ENCODE data around the gene PSMG4. TPM values are rescaled to one million over a fixed set of nuclear protein-coding genes. Genes with fewer than 3 reads are reported as not detected.

The PSMG4 gene
- total and polyA plus RNA-seq, 9 of the 15 experiments (the other 6 are each of a cell fraction or from before 2014, with no cell fraction given) = 12.9 to 185 (median 52.0) TPM

DNA sequence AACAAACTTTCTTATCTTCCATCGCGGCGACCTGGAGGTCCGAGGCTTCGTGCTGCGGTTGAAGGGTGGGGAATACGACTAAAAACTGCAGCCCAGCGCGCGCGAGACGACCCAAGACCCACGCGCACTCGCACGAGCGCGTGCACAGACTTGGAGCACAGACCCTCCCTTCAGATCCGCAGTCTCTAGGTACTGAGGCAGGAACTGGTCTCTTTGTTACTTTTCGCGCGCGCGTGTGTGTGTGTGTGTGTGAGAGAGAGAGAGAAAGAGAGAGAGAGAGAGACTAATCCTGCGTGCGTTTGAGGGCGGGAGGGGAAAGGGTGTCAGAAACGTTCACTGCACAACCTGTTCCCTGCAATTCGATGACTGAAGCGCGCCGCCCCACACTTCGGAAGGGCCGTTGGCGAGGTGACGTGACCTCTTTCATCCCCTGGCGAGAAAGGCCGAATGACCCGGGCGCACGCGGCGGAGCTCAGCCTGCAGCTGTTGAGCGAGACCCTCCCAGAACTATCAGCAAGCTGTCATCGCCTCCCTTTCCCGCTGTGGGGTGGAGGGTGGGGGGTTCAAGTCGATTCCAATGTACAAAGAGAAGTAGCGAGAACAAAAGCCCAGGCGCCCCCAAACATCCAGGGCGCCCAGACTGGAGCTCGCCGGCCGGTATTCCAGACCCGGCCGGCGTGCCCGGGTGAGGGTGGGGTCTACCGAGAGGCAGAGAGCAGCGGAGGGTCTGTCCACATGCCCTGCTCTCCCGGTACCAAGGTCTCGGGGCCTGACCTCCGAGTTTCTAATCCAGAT lies 29.8 kb upstream of the PSMG4 start (continued):
- TF ChIP-seq, protein P1, sequence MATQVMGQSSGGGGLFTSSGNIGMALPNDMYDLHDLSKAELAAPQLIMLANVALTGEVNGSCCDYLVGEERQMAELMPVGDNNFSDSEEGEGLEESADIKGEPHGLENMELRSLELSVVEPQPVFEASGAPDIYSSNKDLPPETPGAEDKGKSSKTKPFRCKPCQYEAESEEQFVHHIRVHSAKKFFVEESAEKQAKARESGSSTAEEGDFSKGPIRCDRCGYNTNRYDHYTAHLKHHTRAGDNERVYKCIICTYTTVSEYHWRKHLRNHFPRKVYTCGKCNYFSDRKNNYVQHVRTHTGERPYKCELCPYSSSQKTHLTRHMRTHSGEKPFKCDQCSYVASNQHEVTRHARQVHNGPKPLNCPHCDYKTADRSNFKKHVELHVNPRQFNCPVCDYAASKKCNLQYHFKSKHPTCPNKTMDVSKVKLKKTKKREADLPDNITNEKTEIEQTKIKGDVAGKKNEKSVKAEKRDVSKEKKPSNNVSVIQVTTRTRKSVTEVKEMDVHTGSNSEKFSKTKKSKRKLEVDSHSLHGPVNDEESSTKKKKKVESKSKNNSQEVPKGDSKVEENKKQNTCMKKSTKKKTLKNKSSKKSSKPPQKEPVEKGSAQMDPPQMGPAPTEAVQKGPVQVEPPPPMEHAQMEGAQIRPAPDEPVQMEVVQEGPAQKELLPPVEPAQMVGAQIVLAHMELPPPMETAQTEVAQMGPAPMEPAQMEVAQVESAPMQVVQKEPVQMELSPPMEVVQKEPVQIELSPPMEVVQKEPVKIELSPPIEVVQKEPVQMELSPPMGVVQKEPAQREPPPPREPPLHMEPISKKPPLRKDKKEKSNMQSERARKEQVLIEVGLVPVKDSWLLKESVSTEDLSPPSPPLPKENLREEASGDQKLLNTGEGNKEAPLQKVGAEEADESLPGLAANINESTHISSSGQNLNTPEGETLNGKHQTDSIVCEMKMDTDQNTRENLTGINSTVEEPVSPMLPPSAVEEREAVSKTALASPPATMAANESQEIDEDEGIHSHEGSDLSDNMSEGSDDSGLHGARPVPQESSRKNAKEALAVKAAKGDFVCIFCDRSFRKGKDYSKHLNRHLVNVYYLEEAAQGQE (IDR thresholded peaks at IDR 0.05; ENCODE audit: borderline replicate concordance) = no peak
- TF ChIP-seq, protein P1 (CRISPR knock-in tag; IDR thresholded peaks at IDR 0.05; ENCODE audit: low read depth) = no peak
- TF ChIP-seq HEY1 (CRISPR knock-in tag; IDR thresholded peaks at IDR 0.05; ENCODE audit: borderline replicate concordance) (no peak), BCOR (IDR thresholded peaks at IDR 0.05) (peak; percentile 66), ZNF583 (CRISPR knock-in tag; IDR thresholded peaks at IDR 0.05) (no peak), ZNF197 (CRISPR knock-in tag; IDR thresholded peaks at IDR 0.05; ENCODE audit: low read depth) (no peak), TCF3 (CRISPR knock-in tag; IDR thresholded peaks at IDR 0.05) (no peak), ZBTB40 (IDR thresholded peaks at IDR 0.05) (peak; percentile 36; the same call in 1 of the 2 replicates), ZBTB40 (CRISPR knock-in tag; IDR thresholded peaks at IDR 0.05) (no peak), ETS2 (tag; IDR thresholded peaks at IDR 0.05; ENCODE audit: borderline replicate concordance, poor library complexity, severe bottlenecking) (no peak)
